GM19351 (cell line): ENCODE data around the gene ATP9B.
"Not testable (repeated sequence)": the region's sequence is repeated elsewhere in the genome, so short reads cannot be mapped to it uniquely, and the experiment has no call there.

Experiments
- ATAC-seq: cut with Tn5 transposase; IDR thresholded peaks from one replicate; pipeline ENCODE4 v1.9.1; 2021; ENCODE audit warnings: mild to moderate bottlenecking, moderate library complexity; ENCODE audit not compliant: unreplicated experiment

ATP9B gene

GRCh38 chr18:79069717-79070151 lies 540 bp downstream of the ATP9B start:
- ATAC-seq, result no peak

DNA sequence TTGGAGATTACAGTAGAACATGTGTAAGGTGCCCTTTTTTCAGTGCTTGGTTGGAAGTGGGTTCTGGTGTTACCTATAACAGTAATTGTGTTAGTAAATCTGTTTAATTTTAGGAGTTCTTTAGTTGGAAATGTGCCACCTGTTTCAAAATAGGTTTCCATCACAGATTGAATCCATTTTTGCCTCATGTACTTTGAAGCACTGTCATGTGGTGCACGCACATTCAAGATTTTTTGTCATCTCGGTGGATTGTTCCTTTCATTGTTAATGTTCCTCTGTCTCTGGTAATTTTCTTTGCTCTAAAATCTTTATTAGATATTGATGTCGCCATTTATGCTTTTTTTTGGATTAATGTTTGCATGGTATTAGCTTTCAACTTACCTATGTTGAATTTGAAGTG lies 1.3 kb downstream of the ATP9B start:
- ATAC-seq, result no peak

DNA sequence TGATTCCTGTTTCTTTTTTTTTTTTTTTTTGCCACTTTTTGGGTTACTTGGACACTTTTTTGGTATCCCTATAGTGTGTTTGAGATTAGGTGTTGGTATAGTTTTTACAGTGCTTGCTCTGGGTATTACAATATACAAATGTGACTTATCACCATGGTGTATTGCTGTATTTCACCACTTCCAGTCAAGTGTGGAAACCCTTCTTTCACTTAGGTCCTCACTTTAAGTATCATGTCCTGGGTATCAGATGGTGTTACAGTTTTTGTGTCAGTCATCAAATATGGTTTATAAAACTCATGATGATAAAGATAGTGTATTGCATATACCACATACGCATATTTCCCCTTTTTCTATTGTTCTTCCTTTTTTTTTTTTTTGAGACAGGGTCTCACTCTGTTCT lies 1.8 kb downstream of the ATP9B start:
- ATAC-seq, result no peak

- no peak for ATAC-seq
Observed at GRCh38 chr18:79071503-79072210, 2.5 kb downstream of the ATP9B start.

DNA sequence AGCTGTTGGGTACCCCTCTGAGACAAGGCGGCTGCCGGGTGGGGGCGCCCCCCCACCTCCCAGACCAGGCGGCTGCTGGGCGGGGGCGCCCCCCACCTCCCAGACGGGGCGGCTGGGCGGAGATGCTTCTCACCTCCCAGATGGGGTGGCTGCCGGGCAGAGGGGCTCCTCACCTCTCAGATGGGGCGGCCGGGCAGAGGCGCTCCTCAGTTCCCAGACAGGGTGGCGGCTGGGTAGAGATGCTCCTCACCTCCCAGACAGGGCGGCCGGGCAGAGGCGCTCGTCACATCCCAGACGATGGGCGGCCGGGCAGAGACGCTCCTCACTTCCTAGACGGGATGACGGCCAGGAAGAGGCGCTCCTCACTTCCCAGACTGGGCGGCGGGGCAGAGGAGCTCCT lies 3.5 kb downstream of the ATP9B start:
- ATAC-seq, result not testable (repeated sequence)

DNA sequence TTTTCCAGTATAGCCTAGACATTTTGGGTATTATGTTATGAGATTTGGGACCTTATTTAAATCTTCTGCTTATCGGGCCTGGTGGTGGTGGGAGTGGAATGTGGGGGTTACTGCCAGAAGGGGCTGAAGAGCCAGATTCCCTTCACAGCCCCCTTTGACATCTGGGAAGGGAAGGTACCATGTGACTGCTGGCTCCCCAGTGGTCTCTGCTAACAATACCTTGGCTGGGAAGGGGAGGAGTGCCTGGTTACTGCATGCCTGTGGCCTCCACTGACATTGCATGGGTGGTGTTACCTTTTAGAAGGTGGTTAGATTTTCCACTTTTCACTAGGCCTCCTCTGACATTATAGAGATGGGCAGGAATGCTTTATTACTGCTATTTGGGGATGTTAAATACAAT lies 8.0 kb downstream of the ATP9B start:
- ATAC-seq, result no peak

DNA sequence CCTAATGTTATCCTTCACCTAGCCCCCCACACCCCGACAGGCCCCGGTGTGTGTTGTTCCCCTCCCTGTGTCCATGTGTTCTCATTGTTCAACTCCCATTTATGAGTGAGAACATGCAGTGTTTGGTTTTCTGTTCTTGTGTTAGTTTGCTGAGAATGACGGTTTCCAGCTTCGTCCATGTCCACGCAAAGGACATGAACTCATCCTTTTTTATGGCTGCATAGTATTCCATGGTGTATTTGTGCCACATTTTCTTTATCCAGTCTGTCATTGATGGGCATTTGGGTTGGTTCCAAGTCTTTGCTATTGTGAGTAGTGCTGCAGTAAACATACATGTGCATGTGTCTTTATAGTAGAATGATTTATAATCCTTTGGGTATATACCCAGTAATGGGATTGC lies 9.6 kb downstream of the ATP9B start:
- ATAC-seq, result not testable (repeated sequence)

GRCh38 chr18:79092874-79093273 lies 23.7 kb downstream of the ATP9B start:
- ATAC-seq, result no peak

DNA sequence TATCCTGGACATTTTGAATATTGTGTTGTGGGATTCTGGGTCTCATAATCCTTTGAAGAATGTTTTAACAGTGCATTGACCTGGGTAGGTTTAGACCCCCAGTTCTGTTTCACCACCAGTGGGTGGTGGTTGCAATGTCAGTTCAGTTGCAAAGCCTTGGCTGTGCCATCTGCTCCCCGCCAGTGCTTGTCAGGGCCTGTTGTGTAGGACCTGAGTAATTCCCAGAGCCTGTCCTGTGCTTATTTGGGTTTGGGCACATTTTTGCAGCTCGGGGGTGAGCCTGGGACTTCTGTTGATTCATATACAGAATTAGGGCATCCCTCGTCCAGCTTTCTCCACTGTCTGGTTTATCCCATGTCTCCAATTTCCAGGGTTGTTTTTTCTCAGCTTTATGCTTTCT lies 24.8 kb downstream of the ATP9B start:
- no peak for ATAC-seq

DNA sequence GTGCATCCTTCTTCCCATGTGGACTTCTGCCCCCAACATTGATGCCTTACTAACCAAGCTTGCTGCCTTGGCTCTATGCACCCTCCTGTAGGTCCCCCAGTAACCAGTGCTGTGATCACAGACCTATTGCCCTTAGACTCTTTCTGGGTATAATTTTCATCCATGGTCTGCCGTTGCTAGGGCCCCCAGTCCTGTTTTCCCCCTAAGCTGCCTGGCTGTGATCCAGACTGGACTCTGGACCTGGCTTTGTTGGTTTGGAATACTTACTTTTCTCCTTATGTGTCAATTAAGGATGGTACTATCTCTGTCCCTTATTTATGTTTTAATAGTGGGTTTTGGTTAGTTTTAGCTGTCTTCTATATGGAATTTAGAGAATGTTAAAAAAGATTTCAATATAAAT lies 26.0 kb downstream of the ATP9B start:
- ATAC-seq, result no peak

GRCh38 chr18:79100944-79101343 lies 31.8 kb downstream of the ATP9B start:
- ATAC-seq, result no peak

GRCh38 chr18:79102886-79103285 lies 33.7 kb downstream of the ATP9B start:
- no peak for ATAC-seq

GRCh38 chr18:79104137-79104536 lies 34.9 kb downstream of the ATP9B start:
- ATAC-seq, result no peak

DNA sequence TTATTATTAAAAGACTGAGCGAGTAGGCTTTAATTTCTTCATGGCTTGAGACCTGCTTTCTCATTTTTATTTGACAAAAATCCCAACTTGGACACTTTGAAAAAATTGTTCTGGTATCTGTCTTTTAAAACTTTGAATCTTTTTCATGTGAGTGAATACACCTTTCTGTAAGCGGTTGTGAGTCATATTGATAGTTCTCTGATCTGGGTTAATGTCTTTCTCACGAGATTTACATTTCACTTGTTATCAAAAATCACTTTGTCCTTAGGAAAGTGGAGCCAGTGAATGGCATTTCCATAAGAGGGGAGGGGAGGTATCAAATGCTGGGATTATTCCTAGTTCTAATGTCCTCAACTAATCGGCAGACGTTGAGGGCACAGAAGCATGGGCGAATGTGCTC lies 36.3 kb downstream of the ATP9B start:
- ATAC-seq, result no peak

DNA sequence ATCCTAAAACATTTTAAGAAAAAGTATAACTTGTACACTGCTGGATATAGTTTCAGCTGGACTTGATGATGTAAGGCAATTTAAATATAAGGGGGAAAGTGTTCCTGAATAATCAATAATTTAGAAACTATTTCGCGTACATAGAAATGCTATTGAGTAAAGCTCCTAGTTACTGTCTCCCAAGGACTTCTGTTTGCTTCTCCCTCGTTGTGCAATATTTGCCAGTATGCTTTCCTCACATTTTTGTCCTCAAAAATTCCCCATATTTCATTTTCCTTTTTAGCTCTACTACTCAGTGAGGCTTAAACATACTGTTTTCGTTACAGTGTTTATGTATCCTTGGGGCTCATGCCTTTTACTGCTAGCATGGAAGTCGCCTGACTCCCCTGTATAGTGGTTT lies 36.9 kb downstream of the ATP9B start:
- ATAC-seq, result no peak

DNA sequence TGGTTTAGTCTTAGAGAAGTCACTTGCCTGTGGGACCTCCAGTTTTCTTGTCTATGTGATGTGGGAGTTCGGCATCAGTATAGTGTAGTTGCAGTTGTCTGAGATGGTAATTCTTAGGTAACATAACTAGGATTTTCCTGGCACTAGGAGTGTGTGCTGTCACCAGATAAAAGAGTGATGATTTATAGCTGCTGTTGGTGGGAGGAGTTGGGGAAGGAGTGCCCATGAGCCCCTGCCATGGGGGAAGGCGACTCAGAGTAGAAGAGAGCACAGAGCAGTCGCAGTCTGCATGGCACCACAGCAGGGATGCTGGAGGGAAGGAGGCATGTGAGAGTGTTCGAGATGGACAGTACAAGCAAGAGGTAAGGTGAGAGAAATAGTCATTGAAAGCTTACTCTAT lies 38.7 kb downstream of the ATP9B start:
- no peak for ATAC-seq

DNA sequence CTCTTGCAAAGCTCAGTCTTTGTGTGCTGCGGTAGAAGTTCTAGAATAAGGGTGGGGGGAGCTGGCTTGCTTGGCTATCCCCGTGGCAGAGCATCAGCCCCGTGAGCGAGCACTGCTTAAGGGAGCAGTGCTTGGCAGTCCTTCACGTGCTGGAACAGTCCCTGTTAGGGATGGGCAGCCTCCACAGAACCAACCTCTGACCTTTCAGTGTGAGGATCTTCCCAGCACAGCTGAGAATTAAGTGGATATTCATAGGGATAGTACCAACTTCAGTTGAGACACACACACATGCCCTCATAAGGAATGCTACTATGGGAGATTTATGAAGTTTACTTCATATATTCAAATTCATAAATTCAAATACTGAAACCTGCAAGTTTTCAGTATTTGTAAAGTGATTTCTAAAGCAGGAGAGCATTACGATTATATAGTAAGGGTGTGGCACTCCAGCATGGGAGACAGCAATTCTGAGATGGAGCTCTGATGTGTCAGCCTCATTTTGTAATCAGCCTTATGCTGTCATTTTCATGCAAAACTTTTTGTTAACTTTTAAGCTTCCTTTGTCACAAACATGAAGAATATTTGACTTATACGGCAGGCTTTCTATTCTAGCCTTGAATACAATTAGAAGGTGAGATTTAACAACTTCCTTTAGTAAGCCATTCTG lies 39.5 kb downstream of the ATP9B start:
- no peak for ATAC-seq

- ATAC-seq, result no peak
Observed at GRCh38 chr18:79111483-79111882, 42.3 kb downstream of the ATP9B start.

DNA sequence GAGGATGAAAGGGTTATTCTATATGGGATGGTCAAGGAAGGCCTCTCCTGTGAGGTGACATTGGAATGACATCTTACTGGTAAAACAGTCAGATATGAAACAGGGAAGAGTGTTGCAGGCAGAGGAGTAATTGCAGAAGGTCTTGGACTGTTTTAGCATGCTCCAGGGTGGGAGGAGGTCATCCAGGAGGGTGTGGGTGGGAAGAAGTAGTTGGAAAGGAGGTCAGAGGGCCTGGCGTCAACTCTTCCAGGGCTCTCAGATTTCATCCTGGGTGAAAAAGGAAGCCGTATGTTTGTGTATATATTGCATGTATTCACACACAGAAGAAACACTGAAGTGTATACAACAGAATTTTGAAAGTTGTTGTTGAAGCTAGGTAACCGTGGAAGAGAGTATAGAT lies 48.2 kb downstream of the ATP9B start:
- no peak for ATAC-seq

- no peak for ATAC-seq
Observed at GRCh38 chr18:79117788-79118187, 48.6 kb downstream of the ATP9B start.

GRCh38 chr18:79118797-79119196 lies 49.6 kb downstream of the ATP9B start:
- ATAC-seq, result no peak

- no peak for ATAC-seq
Observed at GRCh38 chr18:79121746-79122474, 52.7 kb downstream of the ATP9B start.
